CD4-positive, CD25-positive, alpha-beta regulatory T cell (primary cell): ENCODE data around the gene GPR31. TPM values are rescaled to one million over a fixed set of nuclear protein-coding genes. Genes with fewer than 3 reads are reported as not detected.

Experiments used
- ATAC-seq, 2 donors: fragments of 150-1000 bp; cut with Tn5 transposase; one replicate each; pipeline ENCODE4 v1.10.0; 2021; ENCODE audit warnings: low read depth in 2 of 2, moderate number of reproducible peaks in 2 of 2, moderate library complexity in 1 of 2
- DNase-seq, 3 donors: peaks; one replicate each; pipeline versions ENCODE4 v3.0.0 to v3.0.0-alpha.2; 2012 to 2022; ENCODE audit warnings: mixed read lengths in 1 of 3
- H3K27ac ChIP-seq: one replicate; pipeline ENCODE4 v1.7.0; 2013; ENCODE audit warnings: mild to moderate bottlenecking, low read length; ENCODE audit not compliant: insufficient read depth, poor library complexity, severe bottlenecking
- H3K27me3 ChIP-seq: one replicate; pipeline ENCODE4 v1.7.0; 2013; ENCODE audit warnings: low read length; ENCODE audit not compliant: control insufficient read depth, insufficient read depth
- H3K36me3 ChIP-seq: one replicate; pipeline ENCODE4 v1.7.0; 2013; ENCODE audit warnings: mild to moderate bottlenecking, low read length, moderate library complexity; ENCODE audit not compliant: control insufficient read depth, insufficient read depth
- H3K4me1 ChIP-seq: 2 replicates; pipeline ENCODE4 v1.7.0; 2013; ENCODE audit warnings: mild to moderate bottlenecking, low read length; ENCODE audit not compliant: insufficient read depth, control insufficient read depth, poor library complexity, severe bottlenecking
- H3K4me3 ChIP-seq: one replicate; pipeline ENCODE4 v1.7.0; 2013; ENCODE audit warnings: low read depth, mild to moderate bottlenecking, low read length, moderate library complexity
- H3K9me3 ChIP-seq, 2 experiments: 1 replicate in 1 of 2; 2 replicates in 1 of 2; pipeline ENCODE4 v1.7.0; 2013; ENCODE audit warnings: low read length in 2 of 2, mild to moderate bottlenecking in 1 of 2, moderate library complexity in 1 of 2; ENCODE audit not compliant: control insufficient read depth in 2 of 2
- H3K27ac Mint-ChIP-seq, 3 donors: one replicate each; pipeline ENCODE4 v1.8.0; 2020 to 2022; ENCODE audit warnings: mild to moderate bottlenecking in 3 of 3, mixed read lengths in 3 of 3, moderate library complexity in 2 of 3
- H3K27me3 Mint-ChIP-seq: one replicate; pipeline ENCODE4 v1.8.0; 2022; ENCODE audit warnings: mild to moderate bottlenecking, mixed read lengths
- H3K36me3 Mint-ChIP-seq: one replicate; pipeline ENCODE4 v1.8.0; 2020; ENCODE audit warnings: mixed read lengths
- H3K4me1 Mint-ChIP-seq, 4 donors: one replicate each; pipeline ENCODE4 v1.8.0; 2020 to 2022; ENCODE audit warnings: mixed read lengths in 4 of 4, mild to moderate bottlenecking in 1 of 4
- H3K4me3 Mint-ChIP-seq, 4 donors: one replicate each; pipeline ENCODE4 v1.8.0; 2020 to 2022; ENCODE audit warnings: mild to moderate bottlenecking in 4 of 4, mixed read lengths in 4 of 4, moderate library complexity in 3 of 4
- H3K9me3 Mint-ChIP-seq, 7 donors: one replicate each; pipeline ENCODE4 v1.8.0; 2020 to 2022; ENCODE audit warnings: mixed read lengths in 7 of 7, mild to moderate bottlenecking in 3 of 7, moderate library complexity in 2 of 7
- polyA plus RNA-seq, 4 donors: library from polyadenylated mRNA; unstranded; fragments of 300-500 nt; fragmentation: Illumina TruSeq; gene quantifications; one replicate each; pipeline ENCODE4 v1.2.3, GENCODE V29; 2021
- total RNA-seq: library from RNA; stranded (reverse); gene quantifications from one replicate; pipeline ENCODE4 v1.2.3, GENCODE V29; 2022

The GPR31 gene
- total and polyA plus RNA-seq, 5 donors from 2014 or later, result not detected

GRCh38 chr6:167151648-167152047, 6.1 kb downstream of the GPR31 start:
- Histone ChIP-seq H3K27me3 (peaks cover 3% of the 10 kb centered on the region), H3K4me1 (peaks cover 6% of the 10 kb centered on the region), H3K36me3 (no peaks in the 10 kb centered on the region), H3K4me3 (no peak overlapping the region), H3K27ac (no peak overlapping the region), H3K9me3 (no peaks in the 10 kb centered on the region)
- DNase-seq, result no peak
- H3K9me3 Mint-ChIP-seq, result no peaks in the 10 kb centered on the region
- peaks cover 13 to 29% (median 15%) of the 10 kb centered on the region in 4 donors for H3K4me1 Mint-ChIP-seq
- H3K4me3 Mint-ChIP-seq, result no peak overlapping the region
- no peaks in the 10 kb centered on the region for H3K36me3 Mint-ChIP-seq
- ATAC-seq, result no peak
- peaks cover 31% of the 10 kb centered on the region for H3K27me3 Mint-ChIP-seq
- peak overlapping the region in 1 of 3 donors; percentile 32 for H3K27ac Mint-ChIP-seq

- Histone ChIP-seq H3K4me3 (no peak overlapping the region), H3K27ac (no peak overlapping the region), H3K27me3 (no peaks in the 10 kb centered on the region), H3K9me3 (no peaks in the 10 kb centered on the region), H3K4me1 (peaks cover 6% of the 10 kb centered on the region), H3K36me3 (no peaks in the 10 kb centered on the region)
- H3K27ac Mint-ChIP-seq, result peak overlapping the region; percentile 10 to 82 (median 60)
- H3K27me3 Mint-ChIP-seq, result peaks cover 31% of the 10 kb centered on the region
- H3K9me3 Mint-ChIP-seq, result no peaks in the 10 kb centered on the region
- H3K36me3 Mint-ChIP-seq, result no peaks in the 10 kb centered on the region
- peak in 1 of 2 donors; percentile 21 for ATAC-seq
- DNase-seq, result peak in 1 of 3 donors; percentile 63
- H3K4me3 Mint-ChIP-seq, result peak overlapping the region in 1 of 4 donors; percentile 44
- peaks cover 13 to 29% (median 15%) of the 10 kb centered on the region in 4 donors for H3K4me1 Mint-ChIP-seq
Observed at GRCh38 chr6:167150941-167151549, 6.7 kb downstream of the GPR31 start.

GRCh38 chr6:167148997-167149396, 8.8 kb downstream of the GPR31 start:
- Histone ChIP-seq H3K9me3 (no peaks in the 10 kb centered on the region), H3K4me3 (no peak overlapping the region), H3K27me3 (no peaks in the 10 kb centered on the region), H3K27ac (no peak overlapping the region), H3K36me3 (no peaks in the 10 kb centered on the region), H3K4me1 (peaks cover 6% of the 10 kb centered on the region)
- no peak overlapping the region for H3K4me3 Mint-ChIP-seq
- peaks cover 16% of the 10 kb centered on the region for H3K27me3 Mint-ChIP-seq
- H3K9me3 Mint-ChIP-seq, result peaks cover 0 to 2% (median 0%) of the 10 kb centered on the region in 7 donors
- H3K27ac Mint-ChIP-seq, result no peak overlapping the region
- ATAC-seq (no peak), DNase-seq (no peak)
- H3K36me3 Mint-ChIP-seq, result no peaks in the 10 kb centered on the region
- H3K4me1 Mint-ChIP-seq, result peaks cover 13 to 29% (median 18%) of the 10 kb centered on the region in 4 donors

- H3K36me3 Mint-ChIP-seq, result no peaks in the 10 kb centered on the region
- peaks cover 16% of the 10 kb centered on the region for H3K27me3 Mint-ChIP-seq
- Histone ChIP-seq H3K27ac (no peak overlapping the region), H3K36me3 (no peaks in the 10 kb centered on the region), H3K27me3 (no peaks in the 10 kb centered on the region), H3K4me3 (no peak overlapping the region), H3K9me3 (no peaks in the 10 kb centered on the region), H3K4me1 (peaks cover 6% of the 10 kb centered on the region)
- peaks cover 0 to 2% (median 0%) of the 10 kb centered on the region in 7 donors for H3K9me3 Mint-ChIP-seq
- no peak overlapping the region for H3K27ac Mint-ChIP-seq
- H3K4me3 Mint-ChIP-seq, result no peak overlapping the region
- peaks cover 9 to 23% (median 14%) of the 10 kb centered on the region in 4 donors for H3K4me1 Mint-ChIP-seq
- DNase-seq (no peak), ATAC-seq (no peak)
Observed at GRCh38 chr6:167148021-167148420, 9.8 kb downstream of the GPR31 start.

GRCh38 chr6:167146977-167147376, 10.8 kb downstream of the GPR31 start:
- peaks cover 12% of the 10 kb centered on the region for H3K27me3 Mint-ChIP-seq
- ATAC-seq, result no peak
- Histone ChIP-seq H3K4me3 (no peak overlapping the region), H3K27me3 (no peaks in the 10 kb centered on the region), H3K27ac (no peak overlapping the region), H3K36me3 (no peaks in the 10 kb centered on the region), H3K4me1 (peaks cover 11% of the 10 kb centered on the region), H3K9me3 (no peaks in the 10 kb centered on the region)
- H3K27ac Mint-ChIP-seq, result no peak overlapping the region
- peaks cover 0 to 2% (median 0%) of the 10 kb centered on the region in 7 donors for H3K9me3 Mint-ChIP-seq
- H3K4me3 Mint-ChIP-seq, result no peak overlapping the region
- H3K36me3 Mint-ChIP-seq, result no peaks in the 10 kb centered on the region
- H3K4me1 Mint-ChIP-seq, result peaks cover 13 to 22% (median 16%) of the 10 kb centered on the region in 4 donors
- no peak for DNase-seq

- no peak for ATAC-seq
- Mint-ChIP-seq H3K27me3 (peaks cover 8% of the 10 kb centered on the region), H3K9me3 (peaks cover 0 to 2% (median 0%) of the 10 kb centered on the region in 7 donors), H3K4me1 (peaks cover 10 to 25% (median 15%) of the 10 kb centered on the region in 4 donors), H3K4me3 (no peak overlapping the region), H3K27ac (no peak overlapping the region), H3K36me3 (no peaks in the 10 kb centered on the region)
- H3K36me3 ChIP-seq, result no peaks in the 10 kb centered on the region
- DNase-seq, result no peak
- peaks cover 11% of the 10 kb centered on the region for H3K4me1 ChIP-seq
- no peaks in the 10 kb centered on the region for H3K27me3 ChIP-seq
- no peak overlapping the region for H3K27ac ChIP-seq
- peak overlapping the region; percentile 17 for H3K4me3 ChIP-seq
- no peaks in the 10 kb centered on the region for H3K9me3 ChIP-seq
Observed at GRCh38 chr6:167146135-167146534, 11.6 kb downstream of the GPR31 start.

- H3K4me3 Mint-ChIP-seq, result no peak overlapping the region
- DNase-seq, result no peak
- Histone ChIP-seq H3K4me1 (peaks cover 8% of the 10 kb centered on the region), H3K9me3 (no peaks in the 10 kb centered on the region), H3K27me3 (no peaks in the 10 kb centered on the region), H3K36me3 (no peaks in the 10 kb centered on the region), H3K4me3 (no peak overlapping the region), H3K27ac (no peak overlapping the region)
- peaks cover 5% of the 10 kb centered on the region for H3K27me3 Mint-ChIP-seq
- ATAC-seq, result no peak
- no peaks in the 10 kb centered on the region for H3K36me3 Mint-ChIP-seq
- H3K9me3 Mint-ChIP-seq, result peaks cover 0 to 2% (median 0%) of the 10 kb centered on the region in 7 donors
- peaks cover 7 to 25% (median 11%) of the 10 kb centered on the region in 4 donors for H3K4me1 Mint-ChIP-seq
- H3K27ac Mint-ChIP-seq, result no peak overlapping the region
Observed at GRCh38 chr6:167145461-167145860, 12.3 kb downstream of the GPR31 start.

- peaks cover 12 to 34% (median 16%) of the 10 kb centered on the region in 4 donors for H3K4me1 Mint-ChIP-seq
- H3K27ac ChIP-seq, result no peak overlapping the region
Observed at GRCh38 chr6:167143041-167143440, 14.7 kb downstream of the GPR31 start.

More at GRCh38 chr6:167143041-167143440, 14.7 kb downstream of the GPR31 start:
- Mint-ChIP-seq H3K36me3 (no peaks in the 10 kb centered on the region), H3K27ac (peak overlapping the region in 2 of 3 donors; percentile 38 to 67), H3K27me3 (no peaks in the 10 kb centered on the region), H3K4me3 (no peak overlapping the region), H3K9me3 (peaks cover 0 to 2% (median 0%) of the 10 kb centered on the region in 7 donors)
- no peaks in the 10 kb centered on the region for H3K9me3 ChIP-seq
- ATAC-seq (no peak), DNase-seq (no peak)
- no peak overlapping the region for H3K4me3 ChIP-seq
- H3K36me3 ChIP-seq, result peaks cover 3% of the 10 kb centered on the region
- no peaks in the 10 kb centered on the region for H3K27me3 ChIP-seq
- H3K4me1 ChIP-seq, result peaks cover 8% of the 10 kb centered on the region
